RWPE2 (cell line): ENCODE measurements around the gene SHCBP1.

ENCODE experiments used
- ATAC-seq: fragments of 200-7000 bp; cut with Tn5 transposase; 3 replicates; pipeline ENCODE4 v1.9.1; 2021; ENCODE audit warnings: low read depth
- DNase-seq: peaks from one replicate; pipeline ENCODE4 v3.0.0-alpha.2; 2020; ENCODE audit warnings: low spot score
- H3K27ac ChIP-seq: fragments of 450-650 bp; 2 replicates; pipeline ENCODE4 v1.5.1; 2017; ENCODE audit warnings: mild to moderate bottlenecking; ENCODE audit not compliant: poor library complexity, severe bottlenecking
- H3K27me3 ChIP-seq: fragments of 250-450 bp; sonication (Bioruptor Pico); 2 replicates; pipeline ENCODE4 v1.5.1; 2021; ENCODE audit warnings: mild to moderate bottlenecking, moderate library complexity; ENCODE audit not compliant: insufficient read depth, poor library complexity, severe bottlenecking
- H3K36me3 ChIP-seq: fragments of 250-450 bp; sonication (Bioruptor Pico); 2 replicates; pipeline ENCODE4 v1.5.1; 2020; ENCODE audit warnings: low read depth, mild to moderate bottlenecking, moderate library complexity
- H3K4me1 ChIP-seq: fragments of 250-450 bp; sonication (Bioruptor Pico); 2 replicates; pipeline ENCODE4 v1.5.1; 2021; ENCODE audit warnings: mild to moderate bottlenecking, moderate library complexity; ENCODE audit not compliant: insufficient read depth, poor library complexity, severe bottlenecking
- H3K4me3 ChIP-seq: fragments of 250-450 bp; sonication (Bioruptor Pico); 2 replicates; pipeline ENCODE4 v1.5.1; 2021; ENCODE audit warnings: mild to moderate bottlenecking, moderate library complexity; ENCODE audit not compliant: severe bottlenecking
- H3K9me3 ChIP-seq: fragments of 250-450 bp; sonication (Bioruptor Pico); 2 replicates; pipeline ENCODE4 v1.5.1; 2021; ENCODE audit warnings: mild to moderate bottlenecking, moderate library complexity; ENCODE audit not compliant: severe bottlenecking
- TF ChIP-seq, protein P1 (sequence below): fragments of 450-650 bp; IDR thresholded peaks from one replicate; pipeline ENCODE4 v1.5.1; 2017; ENCODE audit warnings: mild to moderate bottlenecking, moderate library complexity; ENCODE audit not compliant: poor library complexity, severe bottlenecking

The SHCBP1 gene

DNA sequence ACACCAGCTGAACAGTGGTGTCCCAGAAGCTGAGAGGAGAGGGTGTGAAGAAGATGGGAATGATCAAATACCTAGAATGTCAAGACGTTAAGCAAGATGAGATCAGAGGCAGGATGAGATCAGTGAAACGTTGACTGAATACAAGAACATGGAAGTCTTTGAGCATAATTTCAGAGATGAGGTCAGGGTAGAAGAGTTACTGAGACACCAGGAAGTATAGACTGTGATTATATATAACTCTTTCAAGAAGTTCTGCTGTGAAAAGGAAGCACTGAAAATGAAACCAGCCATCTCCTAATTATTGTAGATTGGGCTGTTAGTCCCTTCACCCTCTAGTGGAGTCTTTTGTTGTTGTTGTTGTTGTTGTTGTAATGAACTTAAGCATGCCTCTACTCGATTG lies 9.1 kb downstream of the SHCBP1 start:
- no peak overlapping the region for H3K4me3 ChIP-seq
- ATAC-seq (no peak), DNase-seq (no peak)
- H3K9me3 ChIP-seq, result no peaks in the 10 kb centered on the region
- TF ChIP-seq, protein P1, sequence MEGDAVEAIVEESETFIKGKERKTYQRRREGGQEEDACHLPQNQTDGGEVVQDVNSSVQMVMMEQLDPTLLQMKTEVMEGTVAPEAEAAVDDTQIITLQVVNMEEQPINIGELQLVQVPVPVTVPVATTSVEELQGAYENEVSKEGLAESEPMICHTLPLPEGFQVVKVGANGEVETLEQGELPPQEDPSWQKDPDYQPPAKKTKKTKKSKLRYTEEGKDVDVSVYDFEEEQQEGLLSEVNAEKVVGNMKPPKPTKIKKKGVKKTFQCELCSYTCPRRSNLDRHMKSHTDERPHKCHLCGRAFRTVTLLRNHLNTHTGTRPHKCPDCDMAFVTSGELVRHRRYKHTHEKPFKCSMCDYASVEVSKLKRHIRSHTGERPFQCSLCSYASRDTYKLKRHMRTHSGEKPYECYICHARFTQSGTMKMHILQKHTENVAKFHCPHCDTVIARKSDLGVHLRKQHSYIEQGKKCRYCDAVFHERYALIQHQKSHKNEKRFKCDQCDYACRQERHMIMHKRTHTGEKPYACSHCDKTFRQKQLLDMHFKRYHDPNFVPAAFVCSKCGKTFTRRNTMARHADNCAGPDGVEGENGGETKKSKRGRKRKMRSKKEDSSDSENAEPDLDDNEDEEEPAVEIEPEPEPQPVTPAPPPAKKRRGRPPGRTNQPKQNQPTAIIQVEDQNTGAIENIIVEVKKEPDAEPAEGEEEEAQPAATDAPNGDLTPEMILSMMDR, result no peak
- no peaks in the 10 kb centered on the region for H3K27me3 ChIP-seq
- no peaks in the 10 kb centered on the region for H3K4me1 ChIP-seq
- H3K36me3 ChIP-seq, result peaks cover 88% of the 10 kb centered on the region
- H3K27ac ChIP-seq, result no peak overlapping the region

DNA sequence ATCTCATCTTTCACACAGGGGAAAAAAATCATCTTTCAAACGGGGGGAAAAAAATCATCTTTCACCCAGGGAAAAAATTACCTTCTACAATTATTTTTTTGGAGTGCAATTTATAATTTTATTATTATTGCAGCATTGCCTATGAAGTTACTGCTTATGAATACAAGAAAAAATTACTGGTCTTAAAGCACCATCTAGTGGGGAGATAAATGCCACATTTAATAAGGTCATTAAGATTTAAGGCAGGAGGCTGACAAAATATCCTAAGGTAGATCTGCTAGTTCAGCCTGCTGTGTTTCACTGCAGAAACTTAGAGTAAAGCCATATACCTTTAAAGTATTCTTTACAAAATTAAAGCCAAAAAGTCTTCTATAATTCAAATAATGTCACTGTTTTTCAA lies 13.7 kb downstream of the SHCBP1 start:
- Histone ChIP-seq H3K27me3 (no peaks in the 10 kb centered on the region), H3K4me3 (no peak overlapping the region), H3K4me1 (no peaks in the 10 kb centered on the region), H3K27ac (no peak overlapping the region), H3K36me3 (peaks cover 82% of the 10 kb centered on the region), H3K9me3 (no peaks in the 10 kb centered on the region)
- ATAC-seq (no peak), DNase-seq (no peak)
- TF ChIP-seq, protein P1, result peak; percentile 49

DNA sequence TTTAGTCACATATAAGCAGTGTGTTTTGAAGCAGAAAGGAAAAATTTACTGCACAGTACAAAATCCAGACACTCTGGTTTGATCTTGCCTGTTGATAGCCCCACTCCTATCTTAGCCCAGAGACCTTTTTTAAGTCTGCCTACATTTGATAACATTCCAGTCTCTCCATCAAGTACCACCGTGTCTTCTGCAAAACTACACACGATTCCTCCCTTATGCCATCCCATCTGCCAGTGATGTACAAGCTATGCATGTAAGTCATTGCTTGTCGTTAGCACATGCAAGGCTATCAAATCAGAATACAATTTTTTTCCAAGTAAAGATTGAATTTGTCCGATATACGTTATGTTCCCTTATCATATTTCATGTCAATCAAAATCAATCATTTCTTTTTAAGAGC lies 14.9 kb downstream of the SHCBP1 start:
- no peak overlapping the region for H3K27ac ChIP-seq
- H3K4me1 ChIP-seq, result no peaks in the 10 kb centered on the region
- DNase-seq, result no peak
- no peak for ATAC-seq
- TF ChIP-seq, protein P1, result no peak
- no peaks in the 10 kb centered on the region for H3K27me3 ChIP-seq
- H3K4me3 ChIP-seq, result no peak overlapping the region
- no peaks in the 10 kb centered on the region for H3K9me3 ChIP-seq
- peaks cover 82% of the 10 kb centered on the region for H3K36me3 ChIP-seq

DNA sequence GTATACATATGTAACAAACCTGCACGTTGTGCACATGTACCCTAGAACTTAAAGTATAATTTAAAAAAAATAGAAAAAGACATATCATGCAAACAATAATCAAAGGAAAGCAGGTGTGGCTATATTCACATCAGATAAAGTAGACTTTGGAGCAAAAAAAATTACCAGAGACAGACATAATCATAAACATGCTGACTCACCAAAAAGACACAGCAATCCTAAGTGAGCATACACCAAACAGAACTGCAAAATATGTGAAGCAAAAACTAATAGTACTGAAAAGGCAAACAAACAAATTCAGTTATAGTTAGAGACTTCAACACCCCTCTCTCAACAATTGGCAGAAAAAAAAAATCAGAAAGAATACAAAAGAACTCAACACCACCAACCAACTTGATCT lies 29.9 kb downstream of the SHCBP1 start:
- H3K4me3 ChIP-seq, result no peak overlapping the region
- DNase-seq, result no peak
- H3K9me3 ChIP-seq, result peaks cover 14% of the 10 kb centered on the region
- ATAC-seq, result no peak
- TF ChIP-seq, protein P1, result no peak
- no peaks in the 10 kb centered on the region for H3K4me1 ChIP-seq
- H3K36me3 ChIP-seq, result peaks cover 79% of the 10 kb centered on the region
- H3K27me3 ChIP-seq, result no peaks in the 10 kb centered on the region
- no peak overlapping the region for H3K27ac ChIP-seq

DNA sequence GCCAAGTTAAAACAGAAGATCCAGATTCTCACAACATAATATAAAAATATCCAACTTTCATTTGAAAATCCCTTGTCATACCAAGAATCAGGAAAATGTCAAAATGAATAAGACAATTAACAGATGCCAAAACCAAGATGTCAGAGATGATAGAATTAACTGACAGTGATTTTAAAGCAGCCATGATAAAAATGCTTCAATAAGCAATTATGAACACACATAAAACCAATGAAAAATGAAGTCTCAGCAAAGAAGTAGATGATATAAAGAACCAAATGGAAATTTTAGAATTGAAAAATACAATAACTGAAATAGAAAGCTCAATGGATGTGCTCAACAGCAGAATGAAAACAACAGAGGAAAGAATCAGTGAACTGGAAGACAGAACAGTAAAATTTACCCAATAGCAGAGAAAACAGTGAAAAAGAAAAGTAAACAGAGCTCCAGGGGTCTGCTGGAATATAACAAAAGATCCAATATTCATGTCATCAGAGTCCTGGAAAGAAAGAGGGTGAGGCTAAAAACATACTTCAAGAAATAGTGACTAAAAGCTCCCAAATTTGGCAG lies 35.1 kb downstream of the SHCBP1 start:
- Histone ChIP-seq H3K4me3 (no peak overlapping the region), H3K27ac (no peak overlapping the region), H3K27me3 (no peaks in the 10 kb centered on the region), H3K9me3 (peaks cover 11% of the 10 kb centered on the region), H3K36me3 (peaks cover 84% of the 10 kb centered on the region), H3K4me1 (no peaks in the 10 kb centered on the region)
- TF ChIP-seq, protein P1, result no peak
- DNase-seq, result no peak
- ATAC-seq, result no peak
